ENCODE data around the gene ZNF430. TPM values are rescaled to one million over a fixed set of nuclear protein-coding genes. Genes with fewer than 3 reads are reported as not detected.
A peak's percentile ranks its signal among the peaks of the same experiment; 100 is the strongest.

ZNF430 gene
- total RNA-seq, 2 donors from 2014 or later, result 11.9 to 19.3 TPM

GRCh38 chr19:21065336-21065735, 44.9 kb downstream of the ZNF430 start:
- DNase-seq (ENCODE audit: low spot score) (no peak), ATAC-seq (ENCODE audit: insufficient number of reproducible peaks, low FRiP score, low read depth) (no peak)
- Histone ChIP-seq H3K36me3 (peaks cover 5% of the 10 kb centered on the region), H3K4me3 (no peak overlapping the region), H3K4me1 (ENCODE audit: control insufficient read depth in 1 of 2, low read depth in 2 of 2) (no peaks in the 10 kb centered on the region), H3K27me3 (replicated peaks; ENCODE audit: insufficient read depth) (no peaks in the 10 kb centered on the region), H3K27ac (no peak overlapping the region), H3K9me3 (peaks cover 5% of the 10 kb centered on the region)
- no peak for TF ChIP-seq CTCF (IDR thresholded peaks at IDR 0.05)

DNA sequence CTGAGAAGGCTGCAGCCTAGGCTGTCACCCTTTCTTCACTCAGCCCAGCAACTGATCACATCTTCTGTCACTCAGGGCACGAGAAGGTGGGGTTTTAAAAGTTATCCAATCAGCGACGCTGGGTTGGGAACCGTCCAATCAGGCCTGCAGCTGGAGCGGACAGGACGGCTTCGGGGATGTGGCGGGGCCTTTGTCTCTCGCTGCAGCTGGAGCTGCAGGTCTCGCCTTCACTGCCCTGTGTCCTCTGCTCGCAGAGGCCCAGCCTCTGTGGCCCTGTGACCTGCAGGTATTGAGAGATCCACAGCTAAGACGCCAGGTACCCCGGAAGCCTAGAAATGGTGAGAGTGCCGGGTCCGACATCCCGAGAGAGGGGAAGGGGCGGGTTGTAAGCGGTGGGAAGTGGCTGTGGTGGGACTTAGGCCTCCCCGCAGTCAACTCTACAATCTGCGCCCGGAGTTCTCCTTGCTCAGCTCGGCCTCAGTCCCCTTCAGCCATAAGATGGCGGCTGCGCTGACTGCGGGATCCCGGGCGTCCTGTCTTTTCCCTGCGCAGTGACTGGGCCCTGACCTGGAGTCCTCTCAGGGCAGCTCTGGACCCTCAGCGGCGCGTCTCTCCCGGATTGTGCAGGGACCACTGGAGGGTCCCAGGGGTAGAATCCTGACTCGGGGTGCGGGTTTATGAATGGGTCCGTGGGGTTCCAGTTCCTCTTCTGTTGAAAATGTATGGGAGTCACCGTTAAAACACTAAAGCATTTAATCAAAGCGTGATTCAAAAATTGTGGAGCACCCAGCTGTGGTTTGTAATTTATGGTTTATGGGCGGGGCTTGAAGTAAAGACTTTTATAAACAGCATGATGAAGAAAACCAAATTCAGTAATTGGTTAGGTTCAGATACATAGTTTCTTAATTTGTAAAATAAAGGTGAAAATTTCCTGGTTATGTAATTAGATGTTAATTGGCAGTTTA, 61.8 kb downstream of the ZNF430 start, which contains the start of gene ZNF714:
Gene ZNF714, plus strand, starts transcription at position 193 of the 965 bp plus-strand sequence. CDS start 16,066 bp downstream, outside the sequence.
- no peaks in the 10 kb centered on the region for H3K9me3 ChIP-seq
- no peaks in the 10 kb centered on the region for H3K36me3 ChIP-seq
- peaks cover 0 to 6% of the 10 kb centered on the region in 2 donors for H3K4me1 ChIP-seq (ENCODE audit: control insufficient read depth in 1 of 2, low read depth in 2 of 2)
- DNase-seq (ENCODE audit: low spot score) (peak; percentile 59), ATAC-seq (ENCODE audit: insufficient number of reproducible peaks, low FRiP score, low read depth) (peak; percentile 97)
- no peak for TF ChIP-seq CTCF (IDR thresholded peaks at IDR 0.05)
- H3K4me3 ChIP-seq, result peak within 1 kb of the TSS; percentile 87
- H3K27ac ChIP-seq, result peak within 1 kb of the TSS in 1 of 2 donors; percentile 59
- no peaks in the 10 kb centered on the region for H3K27me3 ChIP-seq (replicated peaks; ENCODE audit: insufficient read depth)

- ATAC-seq (ENCODE audit: insufficient number of reproducible peaks, low FRiP score, low read depth), result no peak
- TF ChIP-seq CTCF (IDR thresholded peaks at IDR 0.05), result no peak
- DNase-seq (ENCODE audit: low spot score), result no peak
- peaks cover 0 to 6% of the 10 kb centered on the region in 2 donors for H3K4me1 ChIP-seq (ENCODE audit: control insufficient read depth in 1 of 2, low read depth in 2 of 2)
- H3K36me3 ChIP-seq, result no peaks in the 10 kb centered on the region
- H3K27me3 ChIP-seq (replicated peaks; ENCODE audit: insufficient read depth), result no peaks in the 10 kb centered on the region
- no peaks in the 10 kb centered on the region for H3K9me3 ChIP-seq
- no peak overlapping the region for H3K27ac ChIP-seq
- no peak overlapping the region for H3K4me3 ChIP-seq
These were observed 63.9 kb downstream of the ZNF430 start for GRCh38 chr19:21084343-21084742.

- no peak for TF ChIP-seq CTCF (IDR thresholded peaks at IDR 0.05)
- no peak for ATAC-seq (ENCODE audit: insufficient number of reproducible peaks, low FRiP score, low read depth)
These were observed 67.4 kb downstream of the ZNF430 start for GRCh38 chr19:21087871-21088270.

GRCh38 chr19:21092109-21092508, 71.7 kb downstream of the ZNF430 start:
- no peak overlapping the region for H3K27ac ChIP-seq

More at GRCh38 chr19:21087871-21088270, 67.4 kb downstream of the ZNF430 start:
- H3K27ac ChIP-seq, result no peak overlapping the region
- no peaks in the 10 kb centered on the region for H3K36me3 ChIP-seq
- H3K27me3 ChIP-seq (replicated peaks; ENCODE audit: insufficient read depth), result no peaks in the 10 kb centered on the region
- H3K4me3 ChIP-seq, result no peak overlapping the region
- no peak for DNase-seq (ENCODE audit: low spot score)
- peaks cover 0 to 3% of the 10 kb centered on the region in 2 donors for H3K4me1 ChIP-seq (ENCODE audit: control insufficient read depth in 1 of 2, low read depth in 2 of 2)
- no peaks in the 10 kb centered on the region for H3K9me3 ChIP-seq

More at GRCh38 chr19:21092109-21092508, 71.7 kb downstream of the ZNF430 start:
- ATAC-seq (ENCODE audit: insufficient number of reproducible peaks, low FRiP score, low read depth), result no peak
- no peaks in the 10 kb centered on the region for H3K36me3 ChIP-seq
- no peak for TF ChIP-seq CTCF (IDR thresholded peaks at IDR 0.05)
- no peaks in the 10 kb centered on the region for H3K9me3 ChIP-seq
- no peak overlapping the region for H3K4me3 ChIP-seq
- DNase-seq (ENCODE audit: low spot score), result no peak
- no peaks in the 10 kb centered on the region for H3K4me1 ChIP-seq (ENCODE audit: control insufficient read depth in 1 of 2, low read depth in 2 of 2)
- no peaks in the 10 kb centered on the region for H3K27me3 ChIP-seq (replicated peaks; ENCODE audit: insufficient read depth)

All from thoracic aorta (tissue), 2 donors.